Right renal pelvis (tissue), 4 donors: ENCODE data around the gene FILIP1. TPM values are rescaled to one million over a fixed set of nuclear protein-coding genes. Genes with fewer than 3 reads are reported as not detected.
"Not testable (repeated sequence)": the region's sequence is repeated elsewhere in the genome, so short reads cannot be mapped to it uniquely, and the experiment has no call there.

Experiments
- DNase-seq, 4 donors: peaks; one replicate each; pipeline ENCODE4 v3.0.0-alpha.2; 2013; ENCODE audit warnings: low read depth in 4 of 4, low spot score in 3 of 4, missing footprints in 1 of 4
- polyA plus RNA-seq, 4 donors: library from polyadenylated mRNA; unstranded; fragments of 120-200 nt; gene quantifications; one replicate each; pipeline ENCODE4 v1.2.1, GENCODE V29; 2013; ENCODE audit not compliant: insufficient read length in 4 of 4

The FILIP1 gene
- polyA plus RNA-seq, 4 donors: 2.4 to 3.3 (median 3.0) TPM

DNA sequence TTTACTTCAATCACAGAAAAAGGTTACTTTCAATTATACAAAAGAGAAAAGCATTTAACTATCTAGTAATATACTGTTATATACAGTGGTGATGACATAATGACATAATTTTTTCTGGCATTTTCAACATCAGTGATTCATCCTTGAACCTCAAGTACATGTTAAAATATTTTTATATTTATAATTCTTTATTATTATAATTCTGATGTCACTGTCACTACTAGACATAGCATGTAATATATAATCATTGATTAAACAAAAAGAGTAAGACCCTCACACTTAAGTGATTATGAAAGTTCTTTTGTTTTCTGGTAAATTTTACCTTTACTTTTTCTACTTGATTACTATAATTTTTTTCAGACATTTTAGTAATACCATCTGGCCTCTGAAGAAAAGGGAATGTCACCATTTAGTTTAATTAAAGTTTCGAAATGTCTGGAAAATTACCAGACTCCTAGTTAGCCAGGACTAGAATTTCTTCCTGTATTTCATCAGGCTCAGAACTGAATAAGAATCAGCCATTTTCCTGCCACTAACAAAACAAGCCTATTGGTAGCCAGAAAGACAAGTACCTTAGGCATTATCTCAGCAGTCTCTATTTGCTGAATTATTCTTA is 71.5 kb downstream of the FILIP1 start:
- no peak for DNase-seq

GRCh38 chr6:75421316-75422023 is 72.1 kb downstream of the FILIP1 start:
- no peak for DNase-seq

DNA sequence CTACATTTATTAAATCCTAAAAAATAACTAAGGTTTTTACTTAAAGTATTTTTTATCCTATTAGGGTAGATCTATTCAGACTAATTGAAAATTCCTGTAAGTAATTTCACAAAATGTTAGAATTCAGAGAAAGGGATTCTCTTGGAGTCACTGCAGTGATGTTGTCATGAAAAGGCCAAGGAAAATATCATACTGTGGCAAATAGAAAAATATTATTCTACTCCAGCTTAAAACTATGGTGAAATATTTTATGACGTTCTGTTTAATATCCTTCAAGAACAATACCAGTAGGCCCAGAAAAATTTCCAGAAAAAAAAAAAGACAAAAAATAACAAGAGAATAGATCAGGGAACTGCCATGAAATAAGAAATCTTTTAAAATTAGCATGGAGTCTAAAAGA is 73.6 kb downstream of the FILIP1 start:
- no peak for DNase-seq

GRCh38 chr6:75419416-75419815 is 74.2 kb downstream of the FILIP1 start:
- no peak for DNase-seq

GRCh38 chr6:75418233-75418632 is 75.4 kb downstream of the FILIP1 start:
- no peak for DNase-seq

DNA sequence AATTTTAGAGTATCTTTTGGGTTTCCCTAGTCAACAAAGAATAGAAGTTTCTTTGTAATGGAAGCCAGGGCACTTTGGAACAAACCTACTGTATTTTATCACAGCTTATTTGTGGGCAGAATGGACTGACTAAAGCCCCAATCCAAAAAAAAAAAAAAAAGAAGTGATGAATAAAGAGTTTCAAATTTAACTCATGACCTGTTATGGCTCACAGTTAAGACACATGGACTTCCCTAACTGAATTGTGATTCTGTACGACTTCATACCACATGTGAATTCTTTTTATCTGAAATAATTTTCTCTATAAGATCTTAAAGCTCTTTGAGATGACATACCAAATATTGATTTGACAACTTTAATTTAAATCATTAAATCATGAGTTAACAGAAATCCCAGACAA is 77.2 kb downstream of the FILIP1 start:
- DNase-seq: no peak

GRCh38 chr6:75415804-75416203 is 77.8 kb downstream of the FILIP1 start:
- no peak for DNase-seq

DNA sequence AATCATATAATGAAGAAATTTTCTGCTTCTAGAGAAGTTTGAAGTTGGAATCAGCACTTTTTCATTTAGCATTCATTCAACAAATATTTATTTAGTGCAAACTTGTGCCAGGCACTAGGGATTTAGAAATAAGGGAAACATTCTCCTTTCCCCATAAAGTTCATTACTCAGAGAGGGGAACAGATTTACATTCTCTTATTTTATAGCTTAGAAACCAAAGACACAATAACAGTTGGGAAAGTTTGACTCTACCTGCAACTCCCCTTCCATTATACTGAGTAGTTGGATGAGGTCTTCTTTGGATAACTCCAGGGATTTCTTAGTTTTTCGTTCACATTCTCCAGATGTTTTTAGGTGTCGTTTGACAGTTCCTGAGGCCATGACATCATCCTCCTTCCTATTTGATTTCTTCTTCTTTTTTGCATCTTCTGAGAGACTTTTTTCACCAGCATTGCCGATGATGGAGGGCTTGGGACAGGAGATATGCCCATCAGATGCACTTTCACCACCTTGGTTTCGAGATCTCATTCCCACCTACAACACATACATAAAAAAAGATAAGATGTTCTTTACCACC is 79.1 kb downstream of the FILIP1 start:
- no peak for DNase-seq

DNA sequence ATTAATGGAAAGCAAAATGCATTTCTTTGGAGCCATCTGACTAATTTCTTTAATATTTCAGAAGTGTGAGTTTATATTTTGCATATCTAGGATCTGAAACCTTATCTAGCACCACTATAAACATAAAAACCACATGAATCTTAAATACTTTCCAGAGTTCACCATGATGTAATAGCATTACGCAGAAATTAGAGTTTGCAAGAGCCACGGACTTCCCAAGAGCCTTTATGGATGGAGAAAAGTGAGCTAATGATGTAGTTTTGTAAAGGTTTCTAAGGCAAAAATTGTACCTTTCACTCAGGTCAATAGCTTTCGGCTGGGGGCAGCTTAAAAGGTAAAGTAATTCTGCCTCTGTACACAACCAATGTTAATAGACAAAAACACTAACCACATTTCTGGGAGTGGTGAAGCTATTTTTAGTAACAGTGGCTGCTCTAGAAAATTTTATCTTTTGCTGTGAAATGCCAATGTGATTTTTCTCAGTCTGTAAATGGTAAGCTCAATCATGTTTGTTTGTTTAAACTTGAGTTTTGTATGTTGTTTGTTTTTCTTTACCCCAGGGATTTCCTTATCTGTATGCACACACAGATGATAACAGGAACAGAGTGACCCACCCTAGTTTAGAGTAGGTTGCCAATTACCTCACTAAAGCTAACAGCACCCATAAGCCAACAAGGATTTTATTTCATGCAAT is 80.5 kb downstream of the FILIP1 start:
- DNase-seq: no peak

- DNase-seq: not testable (repeated sequence)
Measured at GRCh38 chr6:75410564-75410963, 83.0 kb downstream of the FILIP1 start.

DNA sequence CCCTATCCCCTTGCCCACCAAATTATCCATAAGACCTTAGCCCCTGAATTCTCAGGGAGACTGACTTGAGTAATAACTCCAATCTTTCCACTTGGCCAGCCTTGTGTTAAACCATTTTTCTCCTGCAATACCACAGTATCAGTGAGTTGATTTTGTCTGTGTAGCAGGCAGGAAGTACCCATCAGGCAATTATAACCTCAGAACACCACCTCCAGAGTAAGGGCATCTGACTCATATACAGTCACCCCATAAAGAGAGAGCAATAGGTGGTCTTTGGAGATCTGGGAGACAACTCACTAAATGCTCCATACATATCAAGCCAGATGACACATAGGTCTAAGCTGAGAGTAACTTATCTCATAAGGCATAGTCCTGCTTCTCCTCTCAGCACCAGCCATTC is 83.7 kb downstream of the FILIP1 start:
- no peak for DNase-seq

DNA sequence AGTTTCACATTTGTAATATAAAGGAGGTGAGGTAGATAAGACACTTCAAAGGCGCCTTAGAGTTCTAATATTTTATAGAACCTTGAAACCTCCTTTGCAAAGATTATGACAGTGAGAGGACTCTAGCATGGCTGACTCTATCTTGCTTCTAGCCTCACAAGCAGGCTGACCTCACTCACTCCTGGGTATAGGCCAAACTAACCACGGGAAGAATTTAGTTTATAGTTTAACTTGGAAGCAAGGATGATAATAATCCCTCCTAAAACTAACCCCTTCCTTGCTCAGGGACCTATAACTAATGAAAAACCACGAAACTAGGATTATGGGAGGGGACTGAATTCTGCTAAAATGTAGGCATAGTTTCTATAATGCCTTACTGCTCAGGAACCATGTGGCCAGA is 84.3 kb downstream of the FILIP1 start:
- no peak for DNase-seq

DNA sequence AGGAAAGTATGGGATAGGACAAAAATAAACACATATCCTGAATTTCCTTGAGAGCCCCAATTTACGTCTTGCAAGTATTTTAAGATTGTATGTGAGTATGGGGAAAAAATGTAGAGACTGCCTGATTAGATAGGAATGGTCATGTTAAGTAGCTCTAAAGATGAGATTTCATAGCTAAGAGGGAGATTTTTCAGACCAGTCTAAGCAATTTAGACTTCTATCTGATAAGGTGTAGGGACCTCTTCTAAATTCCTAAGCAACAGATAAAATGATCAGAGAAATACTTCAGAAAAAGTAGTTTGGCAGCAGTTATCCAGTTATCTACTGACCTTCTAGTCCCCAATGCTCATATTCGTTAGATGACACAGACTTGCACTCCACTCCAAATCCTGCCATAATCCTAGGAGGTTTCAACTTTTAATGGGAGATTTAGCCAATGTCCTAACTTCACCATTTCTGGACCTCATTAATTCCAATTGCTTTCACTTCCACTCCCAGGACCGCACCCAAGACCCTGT is 90.0 kb downstream of the FILIP1 start:
- no peak for DNase-seq

GRCh38 chr6:75402296-75402695 is 91.3 kb downstream of the FILIP1 start:
- DNase-seq: no peak

- DNase-seq: no peak
Measured at GRCh38 chr6:75397656-75398465, 95.7 kb downstream of the FILIP1 start.

GRCh38 chr6:75397171-75397570 is 96.4 kb downstream of the FILIP1 start:
- no peak for DNase-seq

DNA sequence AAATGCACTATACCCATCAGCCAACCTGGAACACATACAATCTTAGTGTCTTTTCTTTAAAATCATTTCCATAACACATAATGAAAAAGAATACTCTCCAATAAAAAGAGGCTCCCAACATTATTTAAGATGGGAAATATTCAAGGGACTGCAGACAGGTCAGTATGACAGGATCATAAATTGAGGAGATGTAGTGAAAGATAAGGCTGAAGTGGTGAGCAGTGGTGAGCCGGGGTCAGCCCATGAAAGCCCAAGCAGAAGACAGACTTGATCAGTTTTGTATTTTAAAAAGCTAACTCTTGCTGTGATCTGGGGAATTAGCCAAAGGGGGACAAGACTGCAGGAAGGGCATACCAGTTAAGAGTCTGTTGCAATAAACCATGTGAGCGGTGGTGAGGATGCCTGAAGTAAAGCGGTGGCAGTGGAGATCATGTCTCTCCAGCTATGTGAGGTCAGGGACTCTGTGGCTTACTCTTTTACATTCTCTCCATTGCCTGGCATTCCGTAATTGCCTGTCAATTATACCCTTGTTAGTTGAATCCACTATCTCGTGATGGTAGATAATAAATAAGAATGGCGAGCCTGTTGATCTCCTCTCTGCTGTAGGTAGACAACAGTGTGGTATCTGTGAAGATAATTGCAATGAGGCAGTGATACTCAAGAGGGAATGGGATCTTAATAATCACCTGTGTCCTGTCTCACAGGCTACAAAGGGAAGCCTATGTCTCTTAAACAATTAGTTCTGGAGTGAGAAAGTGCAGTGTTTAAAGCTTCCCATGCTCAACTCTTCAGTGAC is 97.4 kb downstream of the FILIP1 start:
- DNase-seq: no peak

DNA sequence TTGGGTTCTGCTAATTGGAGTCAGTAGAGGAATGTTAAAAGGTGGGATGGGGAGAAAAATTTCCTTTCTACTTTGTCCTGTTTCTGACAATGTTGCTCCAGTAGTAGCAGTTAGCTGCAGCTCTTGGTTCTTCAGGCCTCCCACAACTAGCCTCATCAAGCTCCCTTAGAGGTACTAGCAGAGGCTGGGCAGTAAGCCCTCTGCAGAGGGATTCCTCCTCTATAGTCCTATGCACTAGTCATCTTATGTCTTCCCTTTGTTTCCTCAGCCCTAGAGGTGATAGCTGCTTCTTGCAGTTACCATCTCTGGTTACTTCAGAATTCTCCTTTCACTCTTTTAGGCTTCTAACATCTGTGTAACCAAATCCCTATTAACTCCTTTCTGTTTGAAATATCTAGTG is 99.8 kb downstream of the FILIP1 start:
- DNase-seq: no peak

DNA sequence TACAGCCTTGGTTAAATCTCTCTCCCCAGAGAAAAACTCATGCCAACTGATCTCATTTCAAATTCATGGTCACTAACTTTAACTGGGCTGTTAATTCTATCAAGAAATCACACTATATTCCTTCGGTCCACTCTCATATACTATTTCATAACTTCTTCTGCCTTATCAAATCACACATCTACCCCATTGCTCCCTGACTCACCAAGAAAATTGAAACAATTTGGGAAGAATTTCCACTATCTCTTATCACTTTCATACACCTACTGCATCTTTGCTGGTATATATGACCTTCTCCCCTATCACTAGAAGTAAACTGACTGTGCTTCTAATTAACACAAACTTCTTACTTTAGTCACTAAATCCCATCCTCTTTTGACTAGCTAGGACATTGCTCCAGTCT is 102.3 kb downstream of the FILIP1 start:
- no peak for DNase-seq
